OCI-LY3 (cell line): ENCODE data around the gene UBAC2.
A peak's percentile ranks its signal among the peaks of the same experiment; 100 is the strongest.
"Not testable (repeated sequence)": the region's sequence is repeated elsewhere in the genome, so short reads cannot be mapped to it uniquely, and the experiment has no call there.

Experiments
- H2AFZ ChIP-seq: fragments of 200-600, 300-600 bp; shearing (Covaris generic); 2 replicates; pipeline ENCODE4 v1.6.0; 2014; ENCODE audit warnings: antibody characterized with exemption, low read depth, low read length
- H3K27ac ChIP-seq: fragments of 200-600, 300-600 bp; sonication (generic); 2 replicates; pipeline ENCODE4 v1.5.1; 2014; ENCODE audit warnings: mild to moderate bottlenecking, low read length, moderate library complexity, mixed read lengths
- H3K27me3 ChIP-seq: fragments of 200-600, 300-600 bp; sonication (generic); 2 replicates; pipeline ENCODE4 v1.6.1; 2014; ENCODE audit warnings: low read depth, low read length, mixed read lengths
- H3K36me3 ChIP-seq: fragments of 200-600, 300-600 bp; sonication (generic); replicated peaks from 2 replicates; pipeline ENCODE3; 2014; ENCODE audit warnings: low read depth, low read length, mixed read lengths
- H3K4me1 ChIP-seq: fragments of 300-600, 200-600 bp; sonication (generic); 2 replicates; pipeline ENCODE4 v1.6.1; 2014; ENCODE audit warnings: low read length, mixed read lengths
- H3K4me2 ChIP-seq: fragments of 200-600, 300-600 bp; sonication (generic); 2 replicates; pipeline ENCODE4 v1.6.1; 2014; ENCODE audit warnings: low read length, mixed read lengths
- H3K4me3 ChIP-seq: fragments of 300-600, 200-600 bp; sonication (generic); 2 replicates; pipeline ENCODE4 v1.5.1; 2014; ENCODE audit warnings: antibody characterized with exemption, mild to moderate bottlenecking, low read length, moderate library complexity
- H3K79me2 ChIP-seq: fragments of 300-600, 200-600 bp; shearing (Covaris generic); 2 replicates; pipeline ENCODE4 v1.6.1; 2014; ENCODE audit warnings: mild to moderate bottlenecking, low read length, mixed read lengths
- H3K9ac ChIP-seq: fragments of 300-600, 200-600 bp; shearing (Covaris generic); 2 replicates; pipeline ENCODE4 v1.6.0; 2014; ENCODE audit warnings: mild to moderate bottlenecking, low read length, moderate library complexity
- H3K9me3 ChIP-seq: fragments of 200-600, 300-600 bp; shearing (Covaris generic); 2 replicates; pipeline ENCODE4 v1.6.1; 2014; ENCODE audit warnings: low read length, mixed read lengths; ENCODE audit not compliant: insufficient read depth
- H4K20me1 ChIP-seq: fragments of 200-600, 300-600 bp; sonication (generic); 2 replicates; pipeline ENCODE4 v1.6.1; 2016; ENCODE audit warnings: low read length, mixed read lengths; ENCODE audit not compliant: insufficient read depth
- CTCF ChIP-seq: fragments of 200-600, 300-600 bp; sonication (generic); IDR thresholded peaks from 2 replicates; pipeline ENCODE4 v1.5.1; 2014; ENCODE audit warnings: antibody characterized with exemption, low read length, low read depth
- EZH2phosphoT487 ChIP-seq: fragments of 200-600 bp; shearing (Covaris generic); IDR thresholded peaks from 2 replicates; pipeline ENCODE4 v1.6.1; 2018; ENCODE audit warnings: antibody characterized with exemption, mixed run types, low read depth

UBAC2 gene

DNA sequence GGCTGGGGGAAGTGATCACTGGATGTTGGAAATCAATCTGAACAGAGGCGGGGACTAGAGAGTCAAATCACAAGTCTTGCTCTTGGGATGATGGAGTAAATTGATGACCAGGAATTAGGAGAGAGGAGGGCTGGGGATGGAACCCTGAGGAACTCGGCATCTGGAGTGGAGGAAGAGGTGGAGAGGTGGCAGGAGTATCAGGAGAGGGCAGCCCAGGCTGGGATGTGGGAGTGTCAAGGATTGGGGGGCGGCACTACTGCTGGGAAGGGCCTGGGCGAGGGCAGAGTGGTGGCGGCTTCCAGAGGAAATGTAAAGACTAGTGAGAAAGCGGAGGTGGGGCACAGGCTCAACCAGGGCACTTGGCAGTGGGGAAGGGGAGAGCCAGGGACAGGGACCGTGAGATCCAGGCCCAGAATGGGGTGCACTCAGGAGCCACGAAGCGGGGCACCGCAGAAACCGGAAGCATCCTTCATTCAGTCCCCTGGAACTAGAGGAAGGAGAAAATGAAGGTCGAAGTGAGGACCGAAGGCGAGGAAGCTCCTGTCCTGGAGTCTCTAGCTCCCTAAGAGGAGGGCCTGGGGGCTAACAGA is 187.8 kb downstream of the UBAC2 start:
- no peak overlapping the region for H3K4me3 ChIP-seq
- H3K9ac ChIP-seq: peak overlapping the region; percentile 46; the same call in 1 of the 2 replicates
- no peaks in the 10 kb centered on the region for H3K79me2 ChIP-seq
- H4K20me1 ChIP-seq: no peaks in the 10 kb centered on the region
- no peak overlapping the region for H2AFZ ChIP-seq
- H3K36me3 ChIP-seq: peaks cover 4% of the 10 kb centered on the region
- peaks cover 20% of the 10 kb centered on the region for H3K4me1 ChIP-seq
- no peaks in the 10 kb centered on the region for H3K27me3 ChIP-seq
- TF ChIP-seq EZH2phosphoT487 (no peak), CTCF (no peak)
- H3K4me2 ChIP-seq: no peak overlapping the region
- H3K27ac ChIP-seq: no peak overlapping the region
- H3K9me3 ChIP-seq: no peaks in the 10 kb centered on the region

DNA sequence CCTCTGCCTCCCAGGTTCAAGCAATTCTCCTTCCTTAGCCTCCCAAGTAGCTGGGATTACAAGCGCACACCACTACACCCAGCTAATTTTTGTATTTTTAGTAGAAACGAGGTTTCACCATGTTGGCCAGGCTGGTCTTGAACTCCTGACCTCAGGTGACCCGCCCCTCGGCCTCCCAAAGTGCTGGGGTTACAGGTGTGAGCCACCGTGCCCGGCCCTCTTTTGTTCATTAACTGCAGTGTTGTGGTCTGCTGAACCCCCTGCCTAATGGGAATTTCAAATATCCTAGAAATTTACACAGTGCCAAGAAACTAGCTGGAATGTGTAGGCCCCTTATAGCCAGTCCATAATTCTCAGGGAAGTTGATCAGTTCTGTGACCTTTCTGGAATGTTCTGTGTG is 188.4 kb downstream of the UBAC2 start:
- H3K4me2 ChIP-seq, H3K27me3 ChIP-seq, H3K9ac ChIP-seq, H3K9me3 ChIP-seq, H2AFZ ChIP-seq, H3K4me3 ChIP-seq, H4K20me1 ChIP-seq, H3K36me3 ChIP-seq, H3K79me2 ChIP-seq, H3K27ac ChIP-seq: not testable (repeated sequence)
- peaks cover 20% of the 10 kb centered on the region for H3K4me1 ChIP-seq

- H3K9ac ChIP-seq: no peak overlapping the region
- no peak overlapping the region for H3K4me2 ChIP-seq
- peaks cover 20% of the 10 kb centered on the region for H3K4me1 ChIP-seq
- H3K4me3 ChIP-seq: no peak overlapping the region
- no peak for TF ChIP-seq EZH2phosphoT487
- TF ChIP-seq CTCF: no peak
- H3K27me3 ChIP-seq: no peaks in the 10 kb centered on the region
- H3K27ac ChIP-seq: no peak overlapping the region
- no peaks in the 10 kb centered on the region for H4K20me1 ChIP-seq
- H3K36me3 ChIP-seq: peaks cover 4% of the 10 kb centered on the region
- H3K9me3 ChIP-seq: no peaks in the 10 kb centered on the region
- no peak overlapping the region for H2AFZ ChIP-seq
- H3K79me2 ChIP-seq: no peaks in the 10 kb centered on the region
Observed at GRCh38 chr13:99389520-99390304, 189.1 kb downstream of the UBAC2 start.

DNA sequence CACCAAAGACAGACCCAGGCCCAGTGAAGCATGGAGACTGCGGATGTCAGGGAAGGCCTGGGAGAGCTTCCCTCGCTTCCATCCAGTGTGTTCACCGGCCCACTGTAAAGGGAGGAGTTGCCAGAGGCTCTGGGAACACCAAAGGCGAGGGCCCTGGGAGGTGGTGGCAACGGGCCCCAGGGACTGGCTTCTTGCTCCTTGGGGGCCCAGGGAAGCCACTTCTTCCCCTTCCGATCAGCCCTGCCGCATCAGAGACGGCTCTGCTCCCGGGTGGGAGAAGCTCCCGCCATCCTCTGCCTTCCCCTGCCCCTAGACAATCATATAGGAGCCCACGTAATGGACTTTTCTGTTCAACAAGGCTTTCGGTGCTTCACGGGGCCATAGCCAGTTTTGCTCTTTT is 189.9 kb downstream of the UBAC2 start:
- H3K4me1 ChIP-seq: peaks cover 20% of the 10 kb centered on the region
- H3K9ac ChIP-seq: no peak overlapping the region
- no peak overlapping the region for H3K4me3 ChIP-seq
- H3K36me3 ChIP-seq: peaks cover 4% of the 10 kb centered on the region
- H3K79me2 ChIP-seq: no peaks in the 10 kb centered on the region
- H2AFZ ChIP-seq: no peak overlapping the region
- H4K20me1 ChIP-seq: no peaks in the 10 kb centered on the region
- no peaks in the 10 kb centered on the region for H3K9me3 ChIP-seq
- no peak overlapping the region for H3K27ac ChIP-seq
- H3K4me2 ChIP-seq: no peak overlapping the region
- TF ChIP-seq CTCF (no peak), EZH2phosphoT487 (no peak)
- no peaks in the 10 kb centered on the region for H3K27me3 ChIP-seq
